GM10266 (cell line): ENCODE measurements around the gene PCK2.

ENCODE experiments used
- DNase-seq: peaks from one replicate; pipeline ENCODE4 v3.0.0; 2012; ENCODE audit errors: extremely low spot score
- CTCF ChIP-seq: IDR thresholded peaks from 2 replicates; pipeline ENCODE4 v1.5.1; 2012; ENCODE audit warnings: mild to moderate bottlenecking, low read depth; ENCODE audit not compliant: control insufficient read depth, insufficient read depth; ENCODE audit errors: missing control alignments

Gene PCK2

GRCh38 chr14:24054324-24054641 is 39.8 kb upstream of the PCK2 start:
- TF ChIP-seq CTCF, result no peak
- DNase-seq, result no peak

- no peak for TF ChIP-seq CTCF
- no peak for DNase-seq
These were observed 39.5 kb upstream of the PCK2 start for GRCh38 chr14:24054646-24055045.

- no peak for DNase-seq
- no peak for TF ChIP-seq CTCF
These were observed 37.9 kb upstream of the PCK2 start for GRCh38 chr14:24055971-24056799.

GRCh38 chr14:24056800-24057184 is 37.3 kb upstream of the PCK2 start:
- no peak for DNase-seq

GRCh38 chr14:24057271-24057670 is 36.8 kb upstream of the PCK2 start:
- TF ChIP-seq CTCF, result no peak
- DNase-seq, result no peak

More at GRCh38 chr14:24056800-24057184, 37.3 kb upstream of the PCK2 start:
- TF ChIP-seq CTCF, result no peak

GRCh38 chr14:24057867-24058259 is 36.2 kb upstream of the PCK2 start:
- no peak for DNase-seq
- no peak for TF ChIP-seq CTCF

- DNase-seq, result peak; percentile 86
These were observed 35.7 kb upstream of the PCK2 start for GRCh38 chr14:24058260-24058950.

More at GRCh38 chr14:24058260-24058950, 35.7 kb upstream of the PCK2 start:
- peak; percentile 92 for TF ChIP-seq CTCF
